Measurements from ENCODE around the gene UBXN7.
"Not testable (repeated sequence)": the region's sequence is repeated elsewhere in the genome, so short reads cannot be mapped to it uniquely, and the experiment has no call there.

The UBXN7 gene

GRCh38 chr3:196463804-196464203 lies 31.6 kb upstream of the UBXN7 start:
- TF ChIP-seq CTCF (IDR thresholded peaks at IDR 0.05), result no peak
- Histone ChIP-seq H3K27me3 (no peaks in the 10 kb centered on the region), H3K9me3 (no peaks in the 10 kb centered on the region), H3K4me3 (no peak overlapping the region), H3K27ac (no peak overlapping the region), H3K4me1 (no peaks in the 10 kb centered on the region), H3K36me3 (peaks cover 4 to 33% (median 7%) of the 10 kb centered on the region in 3 donors)
- intact Hi-C loops (cut with DNase I; ENCODE audit: low total_unique reads), result no loop called here
- no peak for DNase-seq

GRCh38 chr3:196463478-196463756 lies 31.2 kb upstream of the UBXN7 start:
- H3K4me1 ChIP-seq, result no peaks in the 10 kb centered on the region
- no peak for TF ChIP-seq CTCF (IDR thresholded peaks at IDR 0.05)
- intact Hi-C loops (cut with DNase I; ENCODE audit: low total_unique reads), result no loop called here
- no peak overlapping the region for H3K4me3 ChIP-seq
- DNase-seq, result no peak
- H3K9me3 ChIP-seq, result no peaks in the 10 kb centered on the region
- peaks cover 4 to 30% (median 7%) of the 10 kb centered on the region in 3 donors for H3K36me3 ChIP-seq
- H3K27ac ChIP-seq, result no peak overlapping the region
- no peaks in the 10 kb centered on the region for H3K27me3 ChIP-seq

- intact Hi-C loops (cut with DNase I; ENCODE audit: low total_unique reads); H3K9me3 ChIP-seq; H3K4me1 ChIP-seq; H3K4me3 ChIP-seq; H3K27ac ChIP-seq; DNase-seq; H3K27me3 ChIP-seq: not testable (repeated sequence)
- H3K36me3 ChIP-seq, result peaks cover 4 to 28% (median 7%) of the 10 kb centered on the region in 3 donors
Measured at GRCh38 chr3:196462680-196463477, 30.7 kb upstream of the UBXN7 start.

GRCh38 chr3:196458063-196458462 lies 25.8 kb upstream of the UBXN7 start:
- H3K36me3 ChIP-seq, result peaks cover 0 to 29% (median 15%) of the 10 kb centered on the region in 3 donors
- no peak for TF ChIP-seq CTCF (IDR thresholded peaks at IDR 0.05)
- intact Hi-C loops (cut with DNase I; ENCODE audit: low total_unique reads), result no loop called here
- no peak overlapping the region for H3K4me3 ChIP-seq
- DNase-seq, result no peak
- H3K4me1 ChIP-seq, result no peaks in the 10 kb centered on the region
- H3K9me3 ChIP-seq, result no peaks in the 10 kb centered on the region
- H3K27me3 ChIP-seq, result no peaks in the 10 kb centered on the region
- no peak overlapping the region for H3K27ac ChIP-seq

GRCh38 chr3:196457470-196457869 lies 25.2 kb upstream of the UBXN7 start:
- peaks cover 0 to 32% (median 18%) of the 10 kb centered on the region in 3 donors for H3K36me3 ChIP-seq
- H3K27me3 ChIP-seq; H3K4me3 ChIP-seq; DNase-seq; H3K4me1 ChIP-seq; intact Hi-C loops (cut with DNase I; ENCODE audit: low total_unique reads); H3K9me3 ChIP-seq; H3K27ac ChIP-seq: not testable (repeated sequence)

GRCh38 chr3:196454935-196455334 lies 22.7 kb upstream of the UBXN7 start:
- H3K4me3 ChIP-seq, result no peak overlapping the region
- no peak overlapping the region for H3K27ac ChIP-seq
- TF ChIP-seq CTCF (IDR thresholded peaks at IDR 0.05), result no peak
- intact Hi-C loops (cut with DNase I; ENCODE audit: low total_unique reads), result no loop called here
- no peak for DNase-seq
- H3K27me3 ChIP-seq, result no peaks in the 10 kb centered on the region
- no peaks in the 10 kb centered on the region for H3K9me3 ChIP-seq
- peaks cover 0 to 29% (median 21%) of the 10 kb centered on the region in 3 donors for H3K36me3 ChIP-seq
- no peaks in the 10 kb centered on the region for H3K4me1 ChIP-seq

GRCh38 chr3:196445391-196445790 lies 13.2 kb upstream of the UBXN7 start:
- H3K4me1 ChIP-seq; DNase-seq; intact Hi-C loops (cut with DNase I; ENCODE audit: low total_unique reads); H3K36me3 ChIP-seq; H3K27me3 ChIP-seq; H3K9me3 ChIP-seq; H3K4me3 ChIP-seq; H3K27ac ChIP-seq: not testable (repeated sequence)

All from tibial artery (tissue), 4 donors.